GM12801 (cell line): ENCODE data around the gene CD48.

Experiments
- CTCF ChIP-seq: IDR thresholded peaks from one replicate; pipeline ENCODE4 v1.5.1; 2011; ENCODE audit warnings: control low read depth; ENCODE audit not compliant: insufficient read length; ENCODE audit errors: extremely low read depth

The CD48 gene

GRCh38 chr1:160741612-160742348 lies 30.2 kb upstream of the CD48 start:
- no peak for TF ChIP-seq CTCF

DNA sequence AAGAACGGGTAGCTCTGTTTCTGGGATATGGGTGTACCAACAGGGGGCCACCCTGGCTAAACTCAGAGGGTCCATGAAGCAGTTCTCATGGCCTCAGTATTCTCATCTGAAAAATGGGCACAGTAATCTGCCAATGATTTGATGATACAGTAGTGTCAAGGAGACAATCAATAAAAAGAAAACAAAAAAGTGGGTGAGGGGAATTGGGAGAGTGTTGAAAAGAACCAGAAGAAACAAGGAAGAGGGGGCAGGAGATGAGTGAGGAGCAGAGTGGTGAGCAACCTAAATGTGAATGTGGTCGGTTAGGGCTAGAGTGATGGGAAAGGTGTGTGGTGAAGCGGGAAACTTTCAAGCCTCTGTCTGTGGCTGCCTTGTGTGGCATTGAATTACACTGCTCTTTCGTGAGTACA lies 29.5 kb upstream of the CD48 start:
- no peak for TF ChIP-seq CTCF

- TF ChIP-seq CTCF = no peak
These were observed 28.6 kb upstream of the CD48 start for GRCh38 chr1:160740133-160740688.

DNA sequence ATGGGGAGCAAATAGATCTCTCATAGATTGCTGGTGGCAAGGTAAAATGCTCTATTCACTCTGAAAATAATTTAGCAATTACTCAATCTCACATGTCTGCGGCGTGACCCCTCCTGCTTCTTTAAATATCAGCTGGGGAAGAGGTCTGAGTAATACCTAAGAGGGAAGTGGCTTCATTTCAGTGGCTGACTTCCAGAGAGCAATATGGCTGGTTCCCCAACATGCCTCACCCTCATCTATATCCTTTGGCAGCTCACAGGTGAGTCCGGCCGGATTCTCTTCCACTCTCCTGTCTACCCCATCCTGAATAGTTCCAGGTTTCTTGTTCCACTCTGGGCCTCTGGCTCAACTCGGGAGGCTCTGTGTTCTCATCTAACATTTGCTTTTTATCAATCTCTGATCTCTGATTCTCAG lies 27.5 kb upstream of the CD48 start, which contains the start of gene SLAMF7:
Gene SLAMF7 (plus strand): TSS at position 150 of the 414 bp plus-strand sequence. CDS start 55 bp downstream, at position 205.
- no peak for TF ChIP-seq CTCF

GRCh38 chr1:160738271-160738670 lies 26.6 kb upstream of the CD48 start:
- no peak for TF ChIP-seq CTCF

- no peak for TF ChIP-seq CTCF
These were observed 22.7 kb upstream of the CD48 start for GRCh38 chr1:160734301-160734700.

DNA sequence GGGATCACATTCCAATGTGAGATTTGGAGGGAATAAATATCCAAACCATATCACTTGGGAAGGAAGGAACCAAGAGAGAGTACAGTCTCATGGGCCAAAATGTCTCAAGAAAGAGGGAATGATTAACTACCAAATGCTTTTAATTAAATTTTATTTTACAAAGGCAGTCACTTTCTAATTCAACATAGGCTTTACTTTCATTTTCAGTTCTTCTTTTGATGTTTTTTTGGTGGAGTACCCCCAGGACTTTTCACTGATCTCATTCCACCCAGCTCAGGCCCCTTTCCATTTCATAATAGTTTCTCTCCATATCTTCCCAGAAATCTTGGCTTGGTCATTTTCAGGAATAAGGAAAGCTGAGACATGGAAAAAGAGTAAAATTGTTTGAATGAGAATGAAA lies 22.3 kb upstream of the CD48 start:
- no peak for TF ChIP-seq CTCF
